ENCODE measurements around the gene HOXC5. TPM values are rescaled to one million over a fixed set of nuclear protein-coding genes. Genes with fewer than 3 reads are reported as not detected.

HOXC5 gene
- total and polyA plus RNA-seq, 3 donors from 2014 or later, result 1.3 to 5.5 (median 1.9) TPM

DNA sequence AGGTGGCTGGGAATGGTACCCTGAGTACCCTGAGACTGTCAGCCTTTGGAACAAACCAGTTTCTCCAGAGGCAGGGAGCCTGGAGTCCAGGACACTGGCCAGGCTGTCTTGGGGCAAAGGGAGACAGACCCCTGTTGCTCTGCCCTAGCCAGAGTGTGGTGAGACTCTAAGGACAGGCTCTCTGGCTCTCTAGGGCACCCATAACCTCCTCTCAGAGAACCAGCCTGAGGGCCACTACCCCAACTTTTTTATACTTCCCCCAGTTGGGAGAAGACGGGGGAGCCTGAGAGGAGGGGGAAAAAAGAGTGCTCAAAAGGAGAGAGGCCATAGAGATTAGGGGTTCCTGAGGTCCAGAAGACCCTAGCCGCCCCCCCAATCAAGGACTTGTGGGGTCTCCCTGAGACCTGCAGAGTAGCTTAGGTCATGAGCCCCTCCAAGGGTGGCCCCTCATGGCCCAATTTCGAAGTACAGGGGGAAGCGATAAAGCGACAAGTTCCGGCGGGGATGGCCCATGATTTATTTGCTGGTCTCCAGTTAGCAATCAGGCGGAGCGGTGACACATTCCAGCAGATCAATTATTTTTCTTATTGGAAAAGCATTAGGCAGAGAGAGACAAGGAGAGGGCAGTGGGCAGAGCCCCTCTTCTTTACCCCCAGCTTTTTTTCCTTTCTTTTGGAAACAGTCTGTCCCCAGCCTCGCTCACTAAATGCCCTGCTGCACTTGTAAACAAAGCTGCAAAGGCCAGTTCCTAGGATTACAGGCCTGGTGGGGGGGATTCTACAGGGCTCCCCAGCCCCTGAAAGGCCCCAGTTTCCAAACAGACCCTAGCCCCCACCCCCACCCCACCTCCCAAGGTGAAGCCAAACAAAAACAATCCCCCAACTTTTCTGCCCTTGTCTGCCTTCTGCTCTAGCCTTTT, 22.5 kb upstream of the HOXC5 start:
- Histone ChIP-seq H3K4me3 (no peak overlapping the region), H3K27me3 (no peaks in the 10 kb centered on the region), H3K9me3 (no peaks in the 10 kb centered on the region), H3K27ac (no peak overlapping the region), H3K36me3 (ENCODE audit: low read depth, missing control alignments) (no peaks in the 10 kb centered on the region), H3K4me1 (peaks cover 21% of the 10 kb centered on the region)
- intact Hi-C loops (cut with DNase I; ENCODE audit: low total_unique reads), result no loop called here
- no peak for TF ChIP-seq POLR2A (IDR thresholded peaks at IDR 0.05)
- TF ChIP-seq, protein P1, sequence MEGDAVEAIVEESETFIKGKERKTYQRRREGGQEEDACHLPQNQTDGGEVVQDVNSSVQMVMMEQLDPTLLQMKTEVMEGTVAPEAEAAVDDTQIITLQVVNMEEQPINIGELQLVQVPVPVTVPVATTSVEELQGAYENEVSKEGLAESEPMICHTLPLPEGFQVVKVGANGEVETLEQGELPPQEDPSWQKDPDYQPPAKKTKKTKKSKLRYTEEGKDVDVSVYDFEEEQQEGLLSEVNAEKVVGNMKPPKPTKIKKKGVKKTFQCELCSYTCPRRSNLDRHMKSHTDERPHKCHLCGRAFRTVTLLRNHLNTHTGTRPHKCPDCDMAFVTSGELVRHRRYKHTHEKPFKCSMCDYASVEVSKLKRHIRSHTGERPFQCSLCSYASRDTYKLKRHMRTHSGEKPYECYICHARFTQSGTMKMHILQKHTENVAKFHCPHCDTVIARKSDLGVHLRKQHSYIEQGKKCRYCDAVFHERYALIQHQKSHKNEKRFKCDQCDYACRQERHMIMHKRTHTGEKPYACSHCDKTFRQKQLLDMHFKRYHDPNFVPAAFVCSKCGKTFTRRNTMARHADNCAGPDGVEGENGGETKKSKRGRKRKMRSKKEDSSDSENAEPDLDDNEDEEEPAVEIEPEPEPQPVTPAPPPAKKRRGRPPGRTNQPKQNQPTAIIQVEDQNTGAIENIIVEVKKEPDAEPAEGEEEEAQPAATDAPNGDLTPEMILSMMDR (IDR thresholded peaks at IDR 0.05), result no peak
- DNase-seq, result no peak
- 56 to 77% methylated on average over 10 of the region's 10 CpGs for WGBS, 2 donors

DNA sequence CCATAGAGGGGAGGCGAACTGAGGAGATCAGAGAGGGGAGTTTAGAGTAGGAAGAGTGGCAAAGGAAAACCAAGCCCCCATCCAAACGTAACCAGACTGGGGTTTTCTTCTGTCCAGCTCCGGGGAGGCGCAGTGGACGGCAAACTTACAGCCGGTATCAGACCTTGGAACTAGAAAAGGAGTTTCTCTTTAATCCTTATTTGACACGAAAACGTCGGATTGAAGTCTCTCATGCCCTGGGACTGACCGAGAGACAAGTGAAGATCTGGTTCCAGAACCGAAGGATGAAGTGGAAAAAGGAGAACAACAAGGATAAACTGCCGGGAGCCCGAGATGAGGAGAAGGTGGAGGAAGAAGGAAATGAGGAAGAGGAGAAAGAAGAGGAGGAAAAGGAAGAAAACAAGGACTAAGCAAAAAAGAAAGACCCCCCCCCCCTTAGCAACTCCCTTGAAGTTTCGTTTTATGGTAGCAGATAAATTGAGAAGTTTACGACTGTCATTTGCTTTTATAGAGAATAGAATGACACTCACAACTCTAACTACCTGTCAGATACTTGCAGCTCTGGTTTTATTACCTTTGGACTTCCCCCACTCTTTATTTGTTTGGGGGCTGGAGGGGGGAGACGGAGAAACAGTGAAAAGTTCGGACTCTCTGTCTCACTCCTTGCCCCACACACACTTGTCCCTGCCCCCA, 21.7 kb upstream of the HOXC5 start:
- Histone ChIP-seq H3K27me3 (no peaks in the 10 kb centered on the region), H3K4me3 (no peak overlapping the region), H3K4me1 (peaks cover 21% of the 10 kb centered on the region), H3K9me3 (no peaks in the 10 kb centered on the region), H3K27ac (no peak overlapping the region), H3K36me3 (ENCODE audit: low read depth, missing control alignments) (no peaks in the 10 kb centered on the region)
- 50 to 65% methylated on average over 17 of the region's 17 CpGs for WGBS, 2 donors
- TF ChIP-seq, protein P1 (IDR thresholded peaks at IDR 0.05), result no peak
- no peak for TF ChIP-seq POLR2A (IDR thresholded peaks at IDR 0.05)
- intact Hi-C loops (cut with DNase I; ENCODE audit: low total_unique reads), result no loop called here
- no peak for DNase-seq

DNA sequence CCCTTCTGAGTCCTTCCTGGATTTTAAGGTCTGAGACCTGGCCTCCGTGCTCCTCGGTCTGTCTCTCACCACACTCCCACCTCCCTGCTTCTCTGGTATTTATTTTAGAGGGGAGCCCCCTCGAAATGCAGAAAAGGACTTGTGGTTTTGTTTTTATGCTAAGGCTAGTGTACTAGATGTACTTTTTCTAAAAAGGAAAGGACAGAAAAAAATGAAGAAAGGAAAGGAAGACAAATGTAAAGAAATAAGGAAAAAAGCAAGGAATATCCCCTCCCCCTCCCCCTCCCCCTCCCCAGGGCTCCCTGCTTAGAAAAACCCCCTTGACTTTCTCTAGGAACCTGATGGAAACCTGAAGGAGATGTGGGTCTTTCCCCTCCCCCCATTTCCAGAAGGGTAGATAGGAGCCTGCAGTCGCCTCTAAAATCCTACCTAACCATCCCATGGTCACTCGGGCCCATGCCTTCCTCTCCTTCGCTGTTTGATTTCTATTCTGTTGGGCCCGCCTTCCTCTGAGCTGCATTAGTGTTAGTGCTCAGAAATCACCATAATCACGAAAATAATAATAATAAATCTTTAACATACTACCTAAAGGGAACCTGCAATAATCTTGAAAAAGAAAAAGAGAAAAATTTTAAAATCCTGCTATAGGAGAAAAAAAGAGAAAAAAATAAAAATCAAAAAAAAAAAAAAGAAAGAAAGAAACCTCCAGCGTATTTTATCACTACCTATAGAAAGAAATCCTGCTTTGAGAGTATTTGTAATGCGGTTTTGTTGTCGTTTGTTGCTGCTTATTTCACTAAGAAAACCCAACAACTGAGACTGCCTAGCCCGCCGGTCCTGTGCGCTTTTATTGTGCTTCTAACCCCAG, 21.0 kb upstream of the HOXC5 start:
- intact Hi-C loops (cut with DNase I; ENCODE audit: low total_unique reads), result no loop called here
- Histone ChIP-seq H3K4me3 (no peak overlapping the region), H3K27ac (no peak overlapping the region), H3K4me1 (peaks cover 15% of the 10 kb centered on the region), H3K27me3 (no peaks in the 10 kb centered on the region), H3K36me3 (ENCODE audit: low read depth, missing control alignments) (no peaks in the 10 kb centered on the region), H3K9me3 (no peaks in the 10 kb centered on the region)
- 81 to 82% methylated on average over 14 of the region's 14 CpGs for WGBS, 2 donors
- TF ChIP-seq POLR2A (IDR thresholded peaks at IDR 0.05), result no peak
- TF ChIP-seq, protein P1 (IDR thresholded peaks at IDR 0.05), result no peak
- DNase-seq, result no peak

DNA sequence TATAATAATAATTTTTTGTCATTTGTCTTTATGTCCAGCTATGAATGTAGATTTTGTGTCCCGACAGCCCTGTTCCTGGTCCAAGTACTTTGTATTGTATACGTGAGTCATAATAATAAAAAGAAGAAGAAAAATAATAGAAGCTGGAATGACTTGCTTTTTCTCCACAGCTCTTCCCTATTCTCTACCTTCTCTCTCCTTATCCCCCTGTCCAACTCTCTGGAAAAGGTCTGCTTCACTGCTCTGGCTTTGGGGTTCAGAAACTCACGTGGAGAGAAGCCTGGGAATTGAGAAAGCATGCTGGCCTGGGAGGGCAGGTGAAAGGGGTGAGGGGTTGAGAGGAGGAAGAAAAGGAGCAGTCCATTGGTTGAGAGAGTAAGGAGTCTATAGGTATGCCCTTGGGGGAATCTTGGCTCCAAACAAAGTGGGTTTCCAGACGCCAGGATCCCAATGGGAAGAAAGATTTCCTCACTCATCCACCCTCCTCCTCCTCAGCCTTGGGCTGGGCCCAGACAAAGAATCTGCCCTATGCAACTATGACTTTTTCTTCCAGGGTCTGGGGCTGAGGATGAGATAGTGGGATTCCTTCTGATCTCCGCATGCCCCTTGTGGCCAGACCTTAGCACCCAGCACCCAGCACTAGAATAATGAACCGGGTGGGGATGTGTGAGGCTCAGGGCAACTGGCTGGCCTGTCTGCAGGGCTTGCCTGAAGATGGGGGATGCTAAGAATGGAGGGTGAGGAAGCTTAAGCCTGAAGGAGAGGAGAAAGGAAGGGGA, 20.0 kb upstream of the HOXC5 start:
- DNase-seq, result no peak
- Histone ChIP-seq H3K36me3 (ENCODE audit: low read depth, missing control alignments) (no peaks in the 10 kb centered on the region), H3K9me3 (no peaks in the 10 kb centered on the region), H3K4me3 (no peak overlapping the region), H3K27ac (no peak overlapping the region), H3K4me1 (peaks cover 13% of the 10 kb centered on the region), H3K27me3 (no peaks in the 10 kb centered on the region)
- intact Hi-C loops (cut with DNase I; ENCODE audit: low total_unique reads), result no loop called here
- 79 to 81% methylated on average over 6 of the region's 6 CpGs for WGBS, 2 donors
- TF ChIP-seq, protein P1 (IDR thresholded peaks at IDR 0.05), result no peak
- TF ChIP-seq POLR2A (IDR thresholded peaks at IDR 0.05), result no peak

Measured in testis (tissue), 3 donors.